SHP77 treated with DMSO at 0.1 percent for 48 hours (cell line): Measurements from ENCODE around the gene LRRC53.

ENCODE experiments used
- DNase-seq: peaks from one replicate; lab custom pipeline; 2025; lab: John Stamatoyannopoulos, UW

LRRC53 gene

GRCh38 chr1:74434321-74434720, 78.1 kb downstream of the LRRC53 start:
- no peak for DNase-seq

- no peak for DNase-seq
Measured at GRCh38 chr1:74432325-74432724, 80.1 kb downstream of the LRRC53 start.

- no peak for DNase-seq
Measured at GRCh38 chr1:74431531-74431930, 80.9 kb downstream of the LRRC53 start.

- DNase-seq: no peak
Measured at GRCh38 chr1:74430342-74430934, 82.0 kb downstream of the LRRC53 start.

GRCh38 chr1:74429580-74429979, 82.8 kb downstream of the LRRC53 start:
- DNase-seq: no peak

- DNase-seq: no peak
Measured at GRCh38 chr1:74427681-74428080, 84.7 kb downstream of the LRRC53 start.

GRCh38 chr1:74426208-74426937, 86.0 kb downstream of the LRRC53 start:
- DNase-seq: no peak

GRCh38 chr1:74425676-74426075, 86.7 kb downstream of the LRRC53 start:
- no peak for DNase-seq

- no peak for DNase-seq
Measured at GRCh38 chr1:74423471-74423870, 88.9 kb downstream of the LRRC53 start.

- DNase-seq: no peak
Measured at GRCh38 chr1:74422421-74423292, 89.8 kb downstream of the LRRC53 start.

- no peak for DNase-seq
Measured at GRCh38 chr1:74420467-74420866, 91.9 kb downstream of the LRRC53 start.
